ENCODE results near the gene UBE2J1. TPM values are rescaled to one million over a fixed set of nuclear protein-coding genes. Genes with fewer than 3 reads are reported as not detected.

UBE2J1 gene
- polyA plus RNA-seq, 1 of the 3 experiments (the other 2 are of a cell fraction) = 11.3 TPM

- Histone ChIP-seq H3K27me3 (ENCODE audit: insufficient read depth) (no peaks in the 10 kb centered on the region), H3K4me2 (no peak overlapping the region), H3K36me3 (replicated peaks in 1 of 2; ENCODE audit: control insufficient read depth in 1 of 2, insufficient read depth in 2 of 2, low read length in 1 of 2) (no peaks in the 10 kb centered on the region), H4K20me1 (ENCODE audit: insufficient read depth) (no peaks in the 10 kb centered on the region), H3K9me2 (no peaks in the 10 kb centered on the region), H3K4me3 (ENCODE audit: low read depth in 2 of 2, low read length in 1 of 2) (no peak overlapping the region), H3F3A (replicated peaks; ENCODE audit: insufficient read depth) (no peaks in the 10 kb centered on the region), H3K9me3 (no peaks in the 10 kb centered on the region), H3K4me1 (ENCODE audit: control insufficient read depth in 1 of 2, insufficient read depth in 2 of 2, low read depth in 1 of 2, low read length in 1 of 2) (no peaks in the 10 kb centered on the region), H2AFZ (ENCODE audit: low read depth) (no peak overlapping the region), H3K9ac (no peak overlapping the region), H3K27ac (ENCODE audit: low read depth in 2 of 2, low read length in 1 of 2) (no peak overlapping the region), H3K79me2 (ENCODE audit: insufficient read depth) (no peaks in the 10 kb centered on the region)
- POLR2A ChIA-PET = no interaction called here
- TF ChIP-seq PBX3 (IDR thresholded peaks at IDR 0.05) = no peak
- no peak for TF ChIP-seq TEAD4 (IDR thresholded peaks at IDR 0.05; ENCODE audit: borderline replicate concordance, insufficient read depth)
- TF ChIP-seq CTCF (IDR thresholded peaks at IDR 0.05) = no peak
- TF ChIP-seq GATA2 (CRISPR knock-in tag; IDR thresholded peaks at IDR 0.05) = no peak
- TF ChIP-seq JUND (IDR thresholded peaks at IDR 0.05) = no peak
- TF ChIP-seq YY1 (IDR thresholded peaks at IDR 0.05; ENCODE audit: low read depth) = no peak
- TF ChIP-seq EP300 (IDR thresholded peaks at IDR 0.05; ENCODE audit: borderline replicate concordance in 1 of 2, low read depth in 1 of 2, low read length in 1 of 2) = no peak
- no peak for TF ChIP-seq NFIC (IDR thresholded peaks at IDR 0.05; ENCODE audit: borderline replicate concordance)
- no peak for TF ChIP-seq ELF1 (IDR thresholded peaks at IDR 0.05)
- TF ChIP-seq FOXM1 (IDR thresholded peaks at IDR 0.05; ENCODE audit: low read depth) = no peak
- TF ChIP-seq MXI1 (IDR thresholded peaks at IDR 0.05; ENCODE audit: low read depth, low read length) = no peak
- no peak for TF ChIP-seq SMC3 (IDR thresholded peaks at IDR 0.05; ENCODE audit: low read depth, low read length)
- TF ChIP-seq RXRA (IDR thresholded peaks at IDR 0.05; ENCODE audit: borderline replicate concordance, low read depth) = no peak
- no peak for TF ChIP-seq ZBTB33 (IDR thresholded peaks at IDR 0.05; ENCODE audit: borderline replicate concordance, low read depth)
- TF ChIP-seq FOSL2 (IDR thresholded peaks at IDR 0.05; ENCODE audit: borderline replicate concordance, low read depth) = no peak
- no peak for TF ChIP-seq TCF12 (IDR thresholded peaks at IDR 0.05)
- TF ChIP-seq NRF1 (IDR thresholded peaks at IDR 0.05; ENCODE audit: low read depth, low read length) = no peak
- no peak for TF ChIP-seq FOXJ3 (CRISPR knock-in tag; IDR thresholded peaks at IDR 0.05)
- no peak for TF ChIP-seq IRF3 (IDR thresholded peaks at IDR 0.05; ENCODE audit: low read depth, low read length)
- no peak for TF ChIP-seq GABPA (IDR thresholded peaks at IDR 0.05; ENCODE audit: low read depth)
- no peak for DNase-seq
- 82% methylated on average over 2 of the region's 3 CpGs for WGBS (ENCODE audit: low lambda C conversion rate)
- CTCF ChIA-PET = interaction anchor here (0.9 to 2.7 kb wide), 2 partner anchors 9 to 78 kb away, joined by 3 to 6 read pairs; no protein-coding TSS in a partner anchor
Measured at GRCh38 chr6:89289710-89290109, 62.8 kb downstream of the UBE2J1 start.
